Measurements from ENCODE around the gene LAMA5. TPM values are rescaled to one million over a fixed set of nuclear protein-coding genes. Genes with fewer than 3 reads are reported as not detected.

LAMA5 gene
- total and polyA plus RNA-seq, 8 donors = 41.4 to 278 (median 79.6) TPM

GRCh38 chr20:62407221-62407992 is 40.3 kb upstream of the LAMA5 start, which contains the start of gene CABLES2:
TSS of gene CABLES2 (minus strand) at chr20:62407285. CDS start at chr20:62407276, 9 bp downstream.
- TF ChIP-seq CTCF (IDR thresholded peaks at IDR 0.05) (peak in 5 of 7 experiments; percentile 9 to 37 (median 23)), POLR2AphosphoS5 (IDR thresholded peaks at IDR 0.05) (peak in 2 of 3 donors; percentile 36 to 42), EP300 (IDR thresholded peaks at IDR 0.05) (no peak), POLR2A (IDR thresholded peaks at IDR 0.05) (no peak)
- intact Hi-C loops (cut with DNase I; ENCODE audit: low total_unique reads) = no loop called here
- Histone ChIP-seq H3K27me3 (no peaks in the 10 kb centered on the region), H3K36me3 (peaks cover 0 to 9% (median 6%) of the 10 kb centered on the region in 4 donors), H3K9me3 (no peaks in the 10 kb centered on the region), H3K4me1 (peaks cover 47 to 72% (median 58%) of the 10 kb centered on the region in 4 donors), H3K4me3 (peak within 1 kb of the TSS; percentile 63 to 78 (median 68)), H3K27ac (peak within 1 kb of the TSS; percentile 57 to 84 (median 66))
- DNase-seq = peak; percentile 95 to 98
- WGBS, 5 donors = 4 to 10% (median 7%) methylated on average over 24 to 73 of the region's 73 CpGs

- no peaks in the 10 kb centered on the region for H3K9me3 ChIP-seq
- no peaks in the 10 kb centered on the region for H3K27me3 ChIP-seq
- peak in 1 of 2 donors; percentile 40 for DNase-seq
- 0 to 1% (median 1%) methylated on average over 5 to 42 of the region's 42 CpGs; no CpG with 5 or more reads in 1 of the 5 donors for WGBS, 5 donors
- intact Hi-C loops (cut with DNase I; ENCODE audit: low total_unique reads) = no loop called here
- H3K27ac ChIP-seq = peak overlapping the region in 4 of 5 donors; percentile 57 to 84 (median 73)
- TF ChIP-seq EP300 (IDR thresholded peaks at IDR 0.05) = no peak
- TF ChIP-seq POLR2AphosphoS5 (IDR thresholded peaks at IDR 0.05) = no peak
- no peak for TF ChIP-seq CTCF (IDR thresholded peaks at IDR 0.05)
- TF ChIP-seq POLR2A (IDR thresholded peaks at IDR 0.05) = no peak
- peaks cover 43 to 65% (median 53%) of the 10 kb centered on the region in 4 donors for H3K4me1 ChIP-seq
- H3K4me3 ChIP-seq = peak overlapping the region; percentile 63 to 78 (median 68)
- H3K36me3 ChIP-seq = peaks cover 0 to 16% (median 13%) of the 10 kb centered on the region in 4 donors
Observed at GRCh38 chr20:62406635-62407176, 39.6 kb upstream of the LAMA5 start.

- Histone ChIP-seq H3K27ac (peak overlapping the region in 4 of 5 donors; percentile 32 to 84 (median 73)), H3K36me3 (peaks cover 0 to 22% (median 19%) of the 10 kb centered on the region in 4 donors)
- intact Hi-C loops (cut with DNase I; ENCODE audit: low total_unique reads) = no loop called here
Observed at GRCh38 chr20:62405981-62406513, 38.9 kb upstream of the LAMA5 start.

More at GRCh38 chr20:62405981-62406513, 38.9 kb upstream of the LAMA5 start:
- DNase-seq = no peak
- TF ChIP-seq EP300 (IDR thresholded peaks at IDR 0.05) (no peak), CTCF (IDR thresholded peaks at IDR 0.05) (no peak), POLR2A (IDR thresholded peaks at IDR 0.05) (no peak), POLR2AphosphoS5 (IDR thresholded peaks at IDR 0.05) (no peak)
- H3K4me3 ChIP-seq = peak overlapping the region; percentile 63 to 78 (median 68)
- no peaks in the 10 kb centered on the region for H3K9me3 ChIP-seq
- no peaks in the 10 kb centered on the region for H3K27me3 ChIP-seq
- 44 to 52% (median 50%) methylated on average over 10 of the region's 10 CpGs for WGBS, 5 donors
- H3K4me1 ChIP-seq = peaks cover 39 to 58% (median 50%) of the 10 kb centered on the region in 4 donors

Data from stomach (tissue), 9 donors.